ENCODE measurements around the gene ITPR2.
"Not testable (repeated sequence)": the region's sequence is repeated elsewhere in the genome, so short reads cannot be mapped to it uniquely, and the experiment has no call there.

ITPR2 gene

GRCh38 chr12:26750531-26751175 lies 82.3 kb downstream of the ITPR2 start:
- no peak for DNase-seq

- DNase-seq = no peak
Measured at GRCh38 chr12:26749781-26750180, 83.2 kb downstream of the ITPR2 start.

GRCh38 chr12:26748741-26749431 lies 84.1 kb downstream of the ITPR2 start:
- DNase-seq = no peak

GRCh38 chr12:26748412-26748740 lies 84.6 kb downstream of the ITPR2 start:
- no peak for DNase-seq

- no peak for DNase-seq
Measured at GRCh38 chr12:26746121-26746714, 86.8 kb downstream of the ITPR2 start.

GRCh38 chr12:26744697-26745440 lies 88.1 kb downstream of the ITPR2 start:
- DNase-seq = no peak

- no peak for DNase-seq
Measured at GRCh38 chr12:26744042-26744626, 88.9 kb downstream of the ITPR2 start.

- DNase-seq = no peak
Measured at GRCh38 chr12:26741584-26742227, 91.3 kb downstream of the ITPR2 start.

GRCh38 chr12:26740991-26741390 lies 92.0 kb downstream of the ITPR2 start:
- no peak for DNase-seq

- no peak for DNase-seq
Measured at GRCh38 chr12:26740348-26740747, 92.6 kb downstream of the ITPR2 start.

- no peak for DNase-seq
Measured at GRCh38 chr12:26737487-26738030, 95.4 kb downstream of the ITPR2 start.

GRCh38 chr12:26736563-26737486 lies 96.2 kb downstream of the ITPR2 start:
- no peak for DNase-seq

- DNase-seq = no peak
Measured at GRCh38 chr12:26735249-26735639, 97.8 kb downstream of the ITPR2 start.

- DNase-seq = no peak
Measured at GRCh38 chr12:26734510-26735248, 98.3 kb downstream of the ITPR2 start.

GRCh38 chr12:26732005-26732908 lies 100.7 kb downstream of the ITPR2 start:
- DNase-seq = no peak

- DNase-seq = no peak
Measured at GRCh38 chr12:26730481-26731350, 102.3 kb downstream of the ITPR2 start.

- not testable (repeated sequence) for DNase-seq
Measured at GRCh38 chr12:26729137-26729671, 103.8 kb downstream of the ITPR2 start.
